Kidney epithelial cell (primary cell): ENCODE data around the gene CHST11. TPM values are rescaled to one million over a fixed set of nuclear protein-coding genes. Genes with fewer than 3 reads are reported as not detected.

ENCODE experiments used
- DNase-seq: peaks from one replicate; pipeline ENCODE4 v3.0.0-alpha.2; 2010; ENCODE audit warnings: low read depth
- H3K27me3 ChIP-seq: 2 replicates; pipeline ENCODE4 v1.6.0; 2011; ENCODE audit warnings: low read length; ENCODE audit not compliant: control insufficient read depth, insufficient read depth
- H3K36me3 ChIP-seq: 2 replicates; pipeline ENCODE4 v1.5.1; 2011; ENCODE audit warnings: low read length; ENCODE audit not compliant: control insufficient read depth, insufficient read depth
- H3K4me3 ChIP-seq: 2 replicates; pipeline ENCODE4 v1.5.1; 2011; ENCODE audit warnings: low read depth, mild to moderate bottlenecking, control low read depth, low read length
- CTCF ChIP-seq: IDR thresholded peaks from 2 replicates; pipeline ENCODE4 v1.5.1; 2011; ENCODE audit warnings: mild to moderate bottlenecking, moderate library complexity, low read length, control low read depth, inconsistent platforms; ENCODE audit not compliant: insufficient read depth, poor library complexity, severe bottlenecking
- total RNA-seq: library from RNA; depleted of rRNA; stranded (reverse); fragments of >200 nt; gene quantifications from 2 replicates; pipeline ENCODE4 v1.2.3, GENCODE V29; 2015

Gene CHST11
- total RNA-seq, 1 donor from 2014 or later, result 32.6 TPM

- Histone ChIP-seq H3K36me3 (no peaks in the 10 kb centered on the region), H3K27me3 (peaks cover 3% of the 10 kb centered on the region), H3K4me3 (no peak overlapping the region)
- DNase-seq, result no peak
- TF ChIP-seq CTCF, result no peak
These were observed 23.7 kb upstream of the CHST11 start for GRCh38 chr12:104433061-104433460.

- H3K4me3 ChIP-seq, result no peak overlapping the region
- TF ChIP-seq CTCF, result no peak
- H3K36me3 ChIP-seq, result no peaks in the 10 kb centered on the region
- H3K27me3 ChIP-seq, result peaks cover 3% of the 10 kb centered on the region
- DNase-seq, result no peak
These were observed 22.6 kb upstream of the CHST11 start for GRCh38 chr12:104434129-104434528.

- DNase-seq, result no peak
- Histone ChIP-seq H3K27me3 (peaks cover 3% of the 10 kb centered on the region), H3K36me3 (no peaks in the 10 kb centered on the region), H3K4me3 (no peak overlapping the region)
- TF ChIP-seq CTCF, result no peak
These were observed 21.6 kb upstream of the CHST11 start for GRCh38 chr12:104435175-104435574.

- DNase-seq, result no peak
- H3K36me3 ChIP-seq, result no peaks in the 10 kb centered on the region
- no peak for TF ChIP-seq CTCF
- no peak overlapping the region for H3K4me3 ChIP-seq
- H3K27me3 ChIP-seq, result peaks cover 3% of the 10 kb centered on the region
These were observed 21.0 kb upstream of the CHST11 start for GRCh38 chr12:104435765-104436164.

- Histone ChIP-seq H3K4me3 (no peak overlapping the region), H3K36me3 (no peaks in the 10 kb centered on the region), H3K27me3 (peaks cover 3% of the 10 kb centered on the region)
- TF ChIP-seq CTCF, result no peak
- DNase-seq, result no peak
These were observed 20.0 kb upstream of the CHST11 start for GRCh38 chr12:104436790-104437189.

- DNase-seq, result no peak
- no peak for TF ChIP-seq CTCF
- Histone ChIP-seq H3K36me3 (no peaks in the 10 kb centered on the region), H3K4me3 (no peak overlapping the region), H3K27me3 (peaks cover 3% of the 10 kb centered on the region)
These were observed 18.6 kb upstream of the CHST11 start for GRCh38 chr12:104438134-104438533.
